Hematopoietic multipotent progenitor cell treated with erythropoietin and hydrocortisone succinate and interleukin-3 and kit ligand, for 6 days (in vitro differentiated cells): ENCODE data around the gene PRAMEF18.
"Not testable (repeated sequence)": the region's sequence is repeated elsewhere in the genome, so short reads cannot be mapped to it uniquely, and the experiment has no call there.

Experiments used
- DNase-seq: peaks from one replicate; pipeline ENCODE4 v3.0.0-alpha.2; 2015

PRAMEF18 gene

DNA sequence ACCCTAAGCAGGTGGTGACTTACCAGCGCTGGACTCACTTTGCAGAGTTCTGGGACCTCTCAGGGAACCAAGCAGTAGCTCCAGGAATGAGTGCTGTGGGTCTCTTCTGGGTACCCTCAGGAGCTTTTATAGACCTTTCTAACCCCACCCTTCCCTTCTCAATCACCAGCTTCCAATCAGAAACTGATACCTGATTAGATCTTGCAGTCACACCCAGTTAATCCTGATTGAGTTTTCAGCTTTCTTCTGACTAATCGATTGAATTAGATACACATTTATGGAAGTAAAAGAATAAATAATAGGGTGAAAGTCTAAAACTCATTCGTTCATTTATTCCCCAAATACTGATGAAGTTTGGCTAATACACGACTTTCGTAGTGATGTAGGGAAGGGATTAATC is 24.6 kb downstream of the PRAMEF18 start, which contains the start of gene PRAMEF13:
Gene PRAMEF13 (minus strand): TSS at position 101 of the 400 bp plus-strand sequence. CDS start 1,820 bp downstream, outside the sequence.
- DNase-seq, result not testable (repeated sequence)
